K562 (cell line): ENCODE results near the gene C1QA. TPM values are rescaled to one million over a fixed set of nuclear protein-coding genes. Genes with fewer than 3 reads are reported as not detected.

Experiments used
- ATAC-seq: fragments of 200-7000 bp; cut with Tn5 transposase; 3 replicates; pipeline ENCODE4 v1.9.1; 2020; ENCODE audit warnings: moderate library complexity
- BruUV-seq: library from RNA; stranded (reverse); fragments of 400-500 nt; replicated peaks from 2 replicates; lab custom pipeline; 2021; lab: Mats Ljungman, UMichigan
- CTCF ChIA-PET: fragments of 300-600 bp; formaldehyde crosslinking; extraction: SDS; loops from one replicate; lab custom pipeline; 2021; ENCODE audit warnings: low intra/inter-chr PET ratio; lab: Yijun Ruan, JAX
- POLR2A ChIA-PET: fragments of 300-600, 350-650 bp; sonication (Branson Sonifier 250); formaldehyde crosslinking; extraction: SDS; loops from one replicate; lab custom pipeline; 2021; ENCODE audit warnings: antibody characterized with exemption, inconsistent platforms; lab: Yijun Ruan, JAX
- DNase-seq, 4 experiments: peaks; one replicate each; pipeline versions ENCODE4 v3.0.0 to v3.0.0-alpha.2; 2011 to 2018; ENCODE audit warnings: low spot score in 3 of 4, mixed read lengths in 3 of 4; ENCODE audit errors: extremely low read depth in 1 of 4
- FAIRE-seq: peaks from 2 replicates; lab custom pipeline; 2011; peaks lifted over from hg19 to GRCh38; lab: Jason Lieb, UNC
- H2AFZ ChIP-seq: 2 replicates; pipeline ENCODE4 v1.6.0; 2011; ENCODE audit warnings: low read depth, low read length, control low read depth, inconsistent platforms
- H3K27ac ChIP-seq: fragments of 200-600 bp; 3 replicates; pipeline ENCODE4 v1.8.0; 2011; ENCODE audit warnings: low read depth, mild to moderate bottlenecking, control low read depth, inconsistent platforms, low read length, moderate library complexity, mixed read lengths; ENCODE audit errors: extremely low read depth
- H3K27me3 ChIP-seq, 2 experiments: fragments of 300-600 bp in 1 of 2; 2 replicates in 1 of 2; 3 replicates in 1 of 2; pipeline versions ENCODE4 v1.6.0 to v1.8.0; 2011; ENCODE audit warnings: inconsistent platforms in 2 of 2, low read length in 2 of 2, mild to moderate bottlenecking in 1 of 2, mixed read lengths in 1 of 2, moderate library complexity in 1 of 2; ENCODE audit not compliant: control insufficient read depth in 2 of 2, insufficient read depth in 2 of 2
- H3K36me3 ChIP-seq: fragments of 300-600 bp; 3 replicates; pipeline ENCODE4 v1.8.0; 2011; ENCODE audit warnings: mild to moderate bottlenecking, low read length, inconsistent platforms; ENCODE audit not compliant: control insufficient read depth, insufficient read depth
- H3K4me1 ChIP-seq, 2 experiments: fragments of 200-600 bp in 1 of 2; replicated peaks in 1 of 2; 2 replicates in 1 of 2; 3 replicates in 1 of 2; pipeline versions ENCODE4 v1.5.1 to v1.8.0; 2011; ENCODE audit warnings: inconsistent platforms in 2 of 2, low read length in 2 of 2, mild to moderate bottlenecking in 1 of 2, mixed read lengths in 1 of 2, moderate library complexity in 1 of 2; ENCODE audit not compliant: control insufficient read depth in 2 of 2, insufficient read depth in 2 of 2
- H3K4me2 ChIP-seq: 2 replicates; pipeline ENCODE4 v1.6.1; 2011; ENCODE audit warnings: low read length, control low read depth, inconsistent platforms, mixed read lengths; ENCODE audit not compliant: insufficient read depth
- H3K4me3 ChIP-seq: fragments of 200-600 bp; sonication (generic), shearing (Covaris generic); 2 replicates; pipeline ENCODE4 v1.5.1; 2016; ENCODE audit warnings: control low read depth, inconsistent platforms
- H3K79me2 ChIP-seq: fragments of 200-600 bp; 3 replicates; pipeline ENCODE4 v1.8.0; 2011; ENCODE audit warnings: low read length, inconsistent platforms; ENCODE audit not compliant: control insufficient read depth, insufficient read depth
- H3K9ac ChIP-seq, 2 experiments: 2 replicates each; pipeline versions ENCODE4 v1.6.0 to v1.6.1; 2011; ENCODE audit warnings: low read depth in 2 of 2, low read length in 2 of 2, control low read depth in 1 of 2, inconsistent platforms in 1 of 2, mild to moderate bottlenecking in 1 of 2, mixed read lengths in 1 of 2; ENCODE audit not compliant: insufficient read depth in 1 of 2
- H3K9me1 ChIP-seq: one replicate; pipeline ENCODE4 v1.6.0; 2011; ENCODE audit warnings: inconsistent platforms, mild to moderate bottlenecking, low read length, moderate library complexity; ENCODE audit not compliant: control insufficient read depth, insufficient read depth
- H3K9me3 ChIP-seq: replicated peaks from 2 replicates; pipeline ENCODE4 v1.5.1; 2011; ENCODE audit warnings: low read depth, low read length, inconsistent platforms; ENCODE audit not compliant: control insufficient read depth, insufficient read depth
- H4K20me1 ChIP-seq: replicated peaks from 2 replicates; pipeline ENCODE4 v1.6.1; 2011; ENCODE audit warnings: low read length, inconsistent platforms, mixed read lengths; ENCODE audit not compliant: control insufficient read depth, insufficient read depth
- ETV5 ChIP-seq: sonication (generic); formaldehyde crosslinking; IDR thresholded peaks from 2 replicates; pipeline ENCODE4 v1.4.0; 2020; ENCODE audit warnings: low read depth, mild to moderate bottlenecking, missing genetic modification reagents
- LARP7 ChIP-seq: fragments of 450-650 bp; IDR thresholded peaks from 2 replicates; pipeline ENCODE4 v1.6.1; 2016
- MITF ChIP-seq: IDR thresholded peaks from 2 replicates; pipeline ENCODE4 v1.6.1; 2014; ENCODE audit warnings: antibody characterized with exemption
- MTA2 ChIP-seq: fragments of 450-650 bp; IDR thresholded peaks from 2 replicates; pipeline ENCODE4 v1.6.1; 2016; ENCODE audit warnings: low read depth
- POLR2H ChIP-seq: IDR thresholded peaks from 2 replicates; pipeline ENCODE4 v1.6.1; 2016; ENCODE audit warnings: missing genetic modification characterization, low read depth, mild to moderate bottlenecking, control low read depth, missing compliant biosample characterization, moderate library complexity
- PYGO2 ChIP-seq: fragments of 450-650 bp; IDR thresholded peaks from 2 replicates; pipeline ENCODE4 v1.6.1; 2016; ENCODE audit warnings: mild to moderate bottlenecking, missing genetic modification characterization, moderate library complexity, missing compliant biosample characterization
- SAFB ChIP-seq: fragments of 200-400 bp; formaldehyde crosslinking; IDR thresholded peaks from 2 replicates; pipeline ENCODE4 v1.6.1; 2017; ENCODE audit warnings: low read depth, low read length, borderline replicate concordance
- SMAD2 ChIP-seq: fragments of 150-350 bp; IDR thresholded peaks from 2 replicates; pipeline ENCODE4 v1.6.1; 2014; ENCODE audit warnings: low read depth, mild to moderate bottlenecking, low read length
- ZNF184 ChIP-seq: sonication (generic); formaldehyde crosslinking; IDR thresholded peaks from 2 replicates; pipeline ENCODE4 v1.5.0; 2020; ENCODE audit warnings: missing genetic modification reagents
- ZNF449 ChIP-seq: fragments of 250-450 bp; sonication (Bioruptor Pico); IDR thresholded peaks from 2 replicates; pipeline ENCODE4 v1.8.0; 2022; ENCODE audit warnings: moderate library complexity, mild to moderate bottlenecking, inconsistent platforms
- ZNF75A ChIP-seq: fragments of 450-650 bp; formaldehyde crosslinking; IDR thresholded peaks from 2 replicates; pipeline ENCODE4 v1.4.0; 2020; ENCODE audit warnings: mild to moderate bottlenecking
- WGBS: fragments of 100-300 bp; shearing (Covaris generic); methylation state at CpG from one replicate; pipeline ENCODE4 v1.1.6; 2016; ENCODE audit warnings: low coverage, mixed read lengths; ENCODE audit not compliant: insufficient coverage; ENCODE audit errors: missing lambda C conversion rate; 5-methylcytosine and 5-hydroxymethylcytosine counted together
- in situ Hi-C: fragments of 300-500 bp; cut with MboI; formaldehyde crosslinking; loops from 4 replicates; pipeline ENCODE4 v1.15.0; 2018; ENCODE audit warnings: inconsistent platforms, mixed read lengths
- intact Hi-C: fragments of 100-400 bp; cut with micrococcal nuclease; formaldehyde crosslinking; loops from 2 replicates; pipeline ENCODE4 v1.14.2; 2022
- polyA plus RNA-seq, 8 experiments: library from polyadenylated mRNA; depleted of rRNA in 4 of 8; stranded (reverse) in 5 of 8; unstranded in 3 of 8; fragments of >200 nt; fragmentation: Nextera tagmentation in 2 of 8; fragmentation: Illumina TruSeq in 1 of 8; extraction: Ambion mirVana in 2 of 8; extraction: Trizol in 1 of 8; gene quantifications; 2 replicates each; pipeline versions ENCODE4 v1.2.1 to v1.2.3, GENCODE V29; 2011 to 2014; ENCODE audit warnings: inconsistent platforms in 1 of 8, missing spikeins in 1 of 8
- total RNA-seq, 7 experiments: library from RNA; depleted of rRNA in 6 of 7; stranded (reverse); fragments of >200 nt in 6 of 7; fragmentation: Illumina TruSeq in 2 of 7; extraction: Trizol in 2 of 7; gene quantifications; 2 replicates each; pipeline versions ENCODE4 v1.2.1 to v1.2.3, GENCODE V29; 2011 to 2021; ENCODE audit warnings: low replicate concordance in 1 of 7

C1QA gene
- total and polyA plus RNA-seq, 9 of the 15 experiments (the other 6 are each of a cell fraction or from before 2014, with no cell fraction given) = 0.71 TPM; not detected in 8

- no peak for TF ChIP-seq LARP7
- TF ChIP-seq SMAD2 = no peak
- TF ChIP-seq POLR2H = no peak
- TF ChIP-seq ZNF75A (CRISPR knock-in tag) = no peak
- TF ChIP-seq ETV5 (CRISPR knock-in tag) = no peak
- TF ChIP-seq ZNF449 = no peak
- no peak for TF ChIP-seq PYGO2 (tag)
- TF ChIP-seq MITF = no peak
- TF ChIP-seq MTA2 = no peak
- no peak for TF ChIP-seq SAFB
- no peak for TF ChIP-seq ZNF184
- WGBS = 3% methylated on average over 10 of the region's 10 CpGs
- no peaks in the 10 kb centered on the region for H3K36me3 ChIP-seq
- H3K27ac ChIP-seq = no peak overlapping the region
- no peak overlapping the region for H2AFZ ChIP-seq
- DNase-seq (no peak), FAIRE-seq (no peak), ATAC-seq (no peak)
- ChIA-PET CTCF (no interaction called here), POLR2A (interaction anchor here (0.9 to 1.2 kb wide), 3 partner anchors 12 to 89 kb away, joined by 3 read pairs; no protein-coding TSS in a partner anchor)
- no peaks in the 10 kb centered on the region for H3K9me1 ChIP-seq
- H3K79me2 ChIP-seq = no peaks in the 10 kb centered on the region
- H3K9me3 ChIP-seq = no peaks in the 10 kb centered on the region
- no peak overlapping the region for H3K4me2 ChIP-seq
- no peak overlapping the region for H3K9ac ChIP-seq
- intact Hi-C loops (no loop called here), in situ Hi-C loops (no loop called here)
- peaks cover 0 to 6% of the 10 kb centered on the region in 2 experiments; a peak in 2 of 5 replicates for H3K4me1 ChIP-seq
- no peak overlapping the region for H3K4me3 ChIP-seq
- H3K27me3 ChIP-seq = peaks cover 14 to 47% of the 10 kb centered on the region in 2 experiments; a peak in 4 of 5 replicates
- H4K20me1 ChIP-seq = peaks cover 13% of the 10 kb centered on the region
- BruUV-seq = no TSS peak
Measured at GRCh38 chr1:22633697-22634463, 2.5 kb upstream of the C1QA start.
